HG03196 (cell line): Measurements from ENCODE around the gene USP2.

Experiments
- ATAC-seq: cut with Tn5 transposase; IDR thresholded peaks from one replicate; pipeline ENCODE4 v1.9.1; 2021; ENCODE audit not compliant: unreplicated experiment

Gene USP2

GRCh38 chr11:119381181-119381988 lies at the start of gene USP2:
TSS of gene USP2 (minus strand) at chr11:119381690. CDS start at chr11:119373480, 8,210 bp downstream.
- ATAC-seq: peak; percentile 95

GRCh38 chr11:119427279-119427678 lies 45.8 kb upstream of the USP2 start:
- ATAC-seq: no peak

- ATAC-seq: no peak
Measured at GRCh38 chr11:119426142-119426541, 44.7 kb upstream of the USP2 start.

GRCh38 chr11:119424775-119425174 lies 43.3 kb upstream of the USP2 start:
- no peak for ATAC-seq

GRCh38 chr11:119424276-119424675 lies 42.8 kb upstream of the USP2 start:
- no peak for ATAC-seq

GRCh38 chr11:119423509-119424254 lies 42.2 kb upstream of the USP2 start:
- ATAC-seq: no peak

GRCh38 chr11:119422809-119423508 lies 41.5 kb upstream of the USP2 start, which contains the start of gene THY1:
TSS of gene THY1 (minus strand) at chr11:119423172. CDS start at chr11:119420905, 2,267 bp downstream.
- no peak for ATAC-seq

- no peak for ATAC-seq
Measured at GRCh38 chr11:119421941-119422808, 40.7 kb upstream of the USP2 start.

GRCh38 chr11:119421351-119421750 lies 39.9 kb upstream of the USP2 start:
- no peak for ATAC-seq

- ATAC-seq: no peak
Measured at GRCh38 chr11:119420631-119421030, 39.1 kb upstream of the USP2 start.

GRCh38 chr11:119419834-119420492 lies 38.5 kb upstream of the USP2 start:
- no peak for ATAC-seq

- no peak for ATAC-seq
Measured at GRCh38 chr11:119419246-119419645, 37.8 kb upstream of the USP2 start.

- no peak for ATAC-seq
Measured at GRCh38 chr11:119418759-119419158, 37.3 kb upstream of the USP2 start.

GRCh38 chr11:119417726-119418540 lies 36.4 kb upstream of the USP2 start:
- ATAC-seq: no peak

GRCh38 chr11:119416606-119417580 lies 35.4 kb upstream of the USP2 start:
- ATAC-seq: no peak

GRCh38 chr11:119415966-119416365 lies 34.5 kb upstream of the USP2 start:
- ATAC-seq: no peak

GRCh38 chr11:119415517-119415916 lies 34.0 kb upstream of the USP2 start:
- no peak for ATAC-seq

- no peak for ATAC-seq
Measured at GRCh38 chr11:119414734-119415133, 33.2 kb upstream of the USP2 start.
